Prostate gland (tissue), 2 donors: ENCODE results near the gene CP.

Source experiments
- CTCF ChIP-seq, 4 experiments: fragments of 200-600 bp in 2 of 4; fragments of 450-650 bp in 2 of 4; sonication (generic) in 2 of 4; IDR thresholded peaks; 1 replicate in 3 of 4; 2 replicates in 1 of 4; pipeline ENCODE4 v1.5.1; 2016 to 2019; ENCODE audit warnings: antibody characterized with exemption in 4 of 4, mild to moderate bottlenecking in 2 of 4, moderate library complexity in 2 of 4
- POLR2A ChIP-seq: fragments of 450-650 bp; IDR thresholded peaks from one replicate; pipeline ENCODE4 v1.6.1; 2016; ENCODE audit warnings: antibody characterized with exemption, mild to moderate bottlenecking
- POLR2AphosphoS5 ChIP-seq: sonication (generic); formaldehyde crosslinking; IDR thresholded peaks from one replicate; pipeline ENCODE4 v1.6.1; 2017; ENCODE audit warnings: antibody characterized with exemption

- no peak for TF ChIP-seq CTCF (IDR thresholded peaks at IDR 0.05)
- TF ChIP-seq POLR2A, result no peak
- TF ChIP-seq POLR2AphosphoS5, result no peak
These were observed 23.0 kb downstream of the CP start for GRCh38 chr3:149198611-149199010.
